Lung (tissue), 12 donors: ENCODE results near the gene ASCC2. TPM values are rescaled to one million over a fixed set of nuclear protein-coding genes. Genes with fewer than 3 reads are reported as not detected.

Source experiments
- ATAC-seq: fragments of 200-7000 bp; cut with Tn5 transposase; one replicate; pipeline ENCODE4 v1.9.1; 2020; ENCODE audit warnings: moderate number of reproducible peaks; ENCODE audit not compliant: insufficient read depth, low FRiP score
- DNase-seq, 3 donors: peaks; one replicate each; pipeline ENCODE4 v3.0.0-alpha.2; 2013 to 2017
- H3K27ac ChIP-seq, 2 donors: one replicate each; pipeline ENCODE4 v1.5.1; 2013; ENCODE audit warnings: mild to moderate bottlenecking in 2 of 2, moderate library complexity in 2 of 2, control low read depth in 1 of 2, inconsistent platforms in 1 of 2, low read depth in 1 of 2, low read length in 1 of 2
- H3K27me3 ChIP-seq, 3 donors: one replicate each; pipeline ENCODE4 v1.5.1; 2013; ENCODE audit warnings: low read length in 2 of 3; ENCODE audit not compliant: control insufficient read depth in 3 of 3, insufficient read depth in 3 of 3
- H3K36me3 ChIP-seq, 4 donors: one replicate each; pipeline ENCODE4 v1.5.1; 2013; ENCODE audit warnings: low read length in 4 of 4, mild to moderate bottlenecking in 1 of 4, moderate library complexity in 1 of 4; ENCODE audit not compliant: control insufficient read depth in 4 of 4, insufficient read depth in 4 of 4
- H3K4me1 ChIP-seq, 5 donors: one replicate each; pipeline ENCODE4 v1.5.1; 2013; ENCODE audit warnings: low read length in 5 of 5, mild to moderate bottlenecking in 2 of 5, moderate library complexity in 1 of 5; ENCODE audit not compliant: control insufficient read depth in 5 of 5, insufficient read depth in 5 of 5
- H3K4me3 ChIP-seq: one replicate; pipeline ENCODE4 v1.5.1; 2013; ENCODE audit warnings: mild to moderate bottlenecking, control low read depth, moderate library complexity
- H3K9ac ChIP-seq, 2 donors: one replicate each; pipeline ENCODE4 v1.5.1; 2013; ENCODE audit warnings: low read length in 2 of 2, control low read depth in 1 of 2; ENCODE audit not compliant: insufficient read depth in 1 of 2
- H3K9me3 ChIP-seq, 4 donors: one replicate each; pipeline ENCODE4 v1.5.1; 2013; ENCODE audit warnings: low read length in 3 of 4, mild to moderate bottlenecking in 1 of 4, moderate library complexity in 1 of 4; ENCODE audit not compliant: control insufficient read depth in 4 of 4, insufficient read depth in 3 of 4
- CTCF ChIP-seq: IDR thresholded peaks from 2 replicates; pipeline ENCODE4 v1.5.1; 2012; ENCODE audit warnings: mild to moderate bottlenecking; ENCODE audit errors: control extremely low read depth, extremely low read depth
- WGBS, 2 donors: extraction: QIAGEN DNeasy Blood & Tissue Kit; methylation state at CpG; one replicate each; pipeline ENCODE4 v1.1.7; 2013; 5-methylcytosine and 5-hydroxymethylcytosine counted together
- polyA plus RNA-seq, 2 donors: library from polyadenylated mRNA; stranded (reverse); fragments of 200-250 nt; gene quantifications; one replicate each; pipeline ENCODE4 v1.2.1, GENCODE V29; 2013
- total RNA-seq, 2 donors: library from RNA; depleted of rRNA in 1 of 2; stranded (reverse); fragments of >200 nt in 1 of 2; gene quantifications; one replicate each; pipeline ENCODE4 v1.2.1, GENCODE V29; 2014 to 2021
- donor health status: control.
- donor health status: control.
- donor health status: Bipolar disorder and iron deficiency.
- donor health status: healthy.
- donor health status: DM: yes; HTN: yes; CAD: no.

The ASCC2 gene
- total and polyA plus RNA-seq, 4 donors = 38.6 to 61.6 (median 53.6) TPM

GRCh38 chr22:29827091-29827490 lies 11.0 kb downstream of the ASCC2 start:
- Histone ChIP-seq H3K9ac (no peak overlapping the region), H3K4me3 (no peak overlapping the region), H3K36me3 (peaks cover 4 to 33% (median 18%) of the 10 kb centered on the region in 4 donors), H3K27ac (no peak overlapping the region), H3K27me3 (no peaks in the 10 kb centered on the region), H3K4me1 (peaks cover 0 to 1% (median 0%) of the 10 kb centered on the region in 5 donors), H3K9me3 (no peaks in the 10 kb centered on the region)
- TF ChIP-seq CTCF = no peak
- DNase-seq (no peak), ATAC-seq (no peak)
- 90 to 91% methylated on average over 4 of the region's 4 CpGs for WGBS, 2 donors

GRCh38 chr22:29825578-29825977 lies 12.5 kb downstream of the ASCC2 start:
- TF ChIP-seq CTCF = no peak
- Histone ChIP-seq H3K4me3 (no peak overlapping the region), H3K36me3 (peaks cover 4 to 24% (median 18%) of the 10 kb centered on the region in 4 donors), H3K27me3 (no peaks in the 10 kb centered on the region), H3K4me1 (peaks cover 0 to 5% (median 0%) of the 10 kb centered on the region in 5 donors), H3K9me3 (no peaks in the 10 kb centered on the region), H3K9ac (no peak overlapping the region), H3K27ac (no peak overlapping the region)
- 91 to 97% methylated on average over 17 of the region's 17 CpGs for WGBS, 2 donors
- DNase-seq (no peak), ATAC-seq (no peak)

- TF ChIP-seq CTCF = no peak
- Histone ChIP-seq H3K4me1 (peaks cover 0 to 5% (median 0%) of the 10 kb centered on the region in 5 donors), H3K27me3 (no peaks in the 10 kb centered on the region), H3K9me3 (no peaks in the 10 kb centered on the region), H3K27ac (no peak overlapping the region), H3K4me3 (no peak overlapping the region), H3K36me3 (peaks cover 4 to 21% (median 18%) of the 10 kb centered on the region in 4 donors), H3K9ac (no peak overlapping the region)
- DNase-seq (no peak), ATAC-seq (no peak)
- 94 to 97% methylated on average over 11 of the region's 11 CpGs for WGBS, 2 donors
These were observed 13.4 kb downstream of the ASCC2 start for GRCh38 chr22:29824677-29825076.
